Measurements from ENCODE around the gene RBM15.

RBM15 gene

GRCh38 chr1:110320168-110320518 lies 19.0 kb upstream of the RBM15 start:
- no peak for DNase-seq

GRCh38 chr1:110321045-110321444 lies 18.1 kb upstream of the RBM15 start:
- no peak for DNase-seq

- DNase-seq = no peak
These were observed 17.3 kb upstream of the RBM15 start for GRCh38 chr1:110321846-110322245.

- no peak for DNase-seq
These were observed 14.5 kb upstream of the RBM15 start for GRCh38 chr1:110324667-110325066.

GRCh38 chr1:110326826-110327225 lies 12.4 kb upstream of the RBM15 start:
- no peak for DNase-seq

GRCh38 chr1:110328274-110328673 lies 10.9 kb upstream of the RBM15 start:
- no peak for DNase-seq

- no peak for DNase-seq
These were observed 10.5 kb upstream of the RBM15 start for GRCh38 chr1:110328700-110329099.

- no peak for DNase-seq
These were observed 3.9 kb upstream of the RBM15 start for GRCh38 chr1:110335265-110335664.

GRCh38 chr1:110336300-110337039 lies 2.7 kb upstream of the RBM15 start:
- no peak for DNase-seq

GRCh38 chr1:110337704-110338308 lies 1.4 kb upstream of the RBM15 start:
- peak in 1 of 2 experiments; percentile 61 for DNase-seq

- peak; percentile 90 to 95 for DNase-seq
These were observed 780 bp upstream of the RBM15 start for GRCh38 chr1:110338309-110338885.

GRCh38 chr1:110339407-110340206 lies 430 bp downstream of the RBM15 start:
- DNase-seq = peak in 1 of 2 experiments; percentile 41

GRCh38 chr1:110340207-110340468 lies 961 bp downstream of the RBM15 start:
- no peak for DNase-seq

GRCh38 chr1:110341146-110341871 lies 2.1 kb downstream of the RBM15 start:
- DNase-seq = peak in 1 of 2 experiments; percentile 28

GRCh38 chr1:110341872-110342331 lies 2.7 kb downstream of the RBM15 start:
- no peak for DNase-seq

- DNase-seq = no peak
These were observed 4.1 kb downstream of the RBM15 start for GRCh38 chr1:110343249-110343648.

- no peak for DNase-seq
These were observed 5.0 kb downstream of the RBM15 start for GRCh38 chr1:110344152-110344551.

GRCh38 chr1:110345480-110345879 lies 6.3 kb downstream of the RBM15 start:
- DNase-seq = no peak

- DNase-seq = no peak
These were observed 7.5 kb downstream of the RBM15 start for GRCh38 chr1:110346690-110347089.

GRCh38 chr1:110347182-110347893 lies 8.2 kb downstream of the RBM15 start:
- no peak for DNase-seq

- DNase-seq = no peak
These were observed 8.9 kb downstream of the RBM15 start for GRCh38 chr1:110348050-110348449.

GRCh38 chr1:110348771-110349170 lies 9.6 kb downstream of the RBM15 start:
- DNase-seq = no peak

Data from NCI-H524 (cell line).